CD4-positive, alpha-beta T cell treated with Interleukin-2 at 100 ng/mL for 4 hours (primary cell): Measurements from ENCODE around the gene IFNAR2.

ENCODE experiments used
- DNase-seq: peaks from one replicate; pipeline ENCODE4 v3.0.0-alpha.2; 2020; ENCODE audit warnings: low spot score

IFNAR2 gene

GRCh38 chr21:33267250-33267649 is 37.5 kb downstream of the IFNAR2 start:
- no peak for DNase-seq

- DNase-seq: no peak
Measured at GRCh38 chr21:33268393-33268736, 38.6 kb downstream of the IFNAR2 start.

- peak; percentile 45 for DNase-seq
Measured at GRCh38 chr21:33268737-33269441, 39.2 kb downstream of the IFNAR2 start.

GRCh38 chr21:33270986-33271385 is 41.2 kb downstream of the IFNAR2 start:
- no peak for DNase-seq

GRCh38 chr21:33273044-33273443 is 43.3 kb downstream of the IFNAR2 start:
- DNase-seq: no peak

GRCh38 chr21:33278721-33279120 is 49.0 kb downstream of the IFNAR2 start:
- DNase-seq: no peak

GRCh38 chr21:33279330-33279820 is 49.6 kb downstream of the IFNAR2 start:
- no peak for DNase-seq
